Lung (tissue), 12 donors: ENCODE data around the gene PBX3. TPM values are rescaled to one million over a fixed set of nuclear protein-coding genes. Genes with fewer than 3 reads are reported as not detected.
A peak's percentile ranks its signal among the peaks of the same experiment; 100 is the strongest.

Experiments
- ATAC-seq: fragments of 200-7000 bp; cut with Tn5 transposase; one replicate; pipeline ENCODE4 v1.9.1; 2020; ENCODE audit warnings: moderate number of reproducible peaks; ENCODE audit not compliant: insufficient read depth, low FRiP score
- DNase-seq, 3 donors: peaks; one replicate each; pipeline ENCODE4 v3.0.0-alpha.2; 2013 to 2017
- H3K27ac ChIP-seq, 2 donors: one replicate each; pipeline ENCODE4 v1.5.1; 2013; ENCODE audit warnings: mild to moderate bottlenecking in 2 of 2, moderate library complexity in 2 of 2, control low read depth in 1 of 2, inconsistent platforms in 1 of 2, low read depth in 1 of 2, low read length in 1 of 2
- H3K27me3 ChIP-seq, 3 donors: one replicate each; pipeline ENCODE4 v1.5.1; 2013; ENCODE audit warnings: low read length in 2 of 3; ENCODE audit not compliant: control insufficient read depth in 3 of 3, insufficient read depth in 3 of 3
- H3K36me3 ChIP-seq, 4 donors: one replicate each; pipeline ENCODE4 v1.5.1; 2013; ENCODE audit warnings: low read length in 4 of 4, mild to moderate bottlenecking in 1 of 4, moderate library complexity in 1 of 4; ENCODE audit not compliant: control insufficient read depth in 4 of 4, insufficient read depth in 4 of 4
- H3K4me1 ChIP-seq, 5 donors: one replicate each; pipeline ENCODE4 v1.5.1; 2013; ENCODE audit warnings: low read length in 5 of 5, mild to moderate bottlenecking in 2 of 5, moderate library complexity in 1 of 5; ENCODE audit not compliant: control insufficient read depth in 5 of 5, insufficient read depth in 5 of 5
- H3K4me3 ChIP-seq: one replicate; pipeline ENCODE4 v1.5.1; 2013; ENCODE audit warnings: mild to moderate bottlenecking, control low read depth, moderate library complexity
- H3K9ac ChIP-seq, 2 donors: one replicate each; pipeline ENCODE4 v1.5.1; 2013; ENCODE audit warnings: low read length in 2 of 2, control low read depth in 1 of 2; ENCODE audit not compliant: insufficient read depth in 1 of 2
- H3K9me3 ChIP-seq, 4 donors: one replicate each; pipeline ENCODE4 v1.5.1; 2013; ENCODE audit warnings: low read length in 3 of 4, mild to moderate bottlenecking in 1 of 4, moderate library complexity in 1 of 4; ENCODE audit not compliant: control insufficient read depth in 4 of 4, insufficient read depth in 3 of 4
- CTCF ChIP-seq: IDR thresholded peaks from 2 replicates; pipeline ENCODE4 v1.5.1; 2012; ENCODE audit warnings: mild to moderate bottlenecking; ENCODE audit errors: control extremely low read depth, extremely low read depth
- WGBS, 2 donors: extraction: QIAGEN DNeasy Blood & Tissue Kit; methylation state at CpG; one replicate each; pipeline ENCODE4 v1.1.7; 2013; 5-methylcytosine and 5-hydroxymethylcytosine counted together
- polyA plus RNA-seq, 2 donors: library from polyadenylated mRNA; stranded (reverse); fragments of 200-250 nt; gene quantifications; one replicate each; pipeline ENCODE4 v1.2.1, GENCODE V29; 2013
- total RNA-seq, 2 donors: library from RNA; depleted of rRNA in 1 of 2; stranded (reverse); fragments of >200 nt in 1 of 2; gene quantifications; one replicate each; pipeline ENCODE4 v1.2.1, GENCODE V29; 2014 to 2021
- donor health status: control.
- donor health status: control.
- donor health status: Bipolar disorder and iron deficiency.
- donor health status: healthy.
- donor health status: DM: yes; HTN: yes; CAD: no.

Gene PBX3
- total and polyA plus RNA-seq, 4 donors, result 8.6 to 60.4 (median 26.4) TPM

GRCh38 chr9:125889112-125889475 is 141.9 kb downstream of the PBX3 start:
- ATAC-seq (peak; percentile 71), DNase-seq (peak in 2 of 3 donors; percentile 27 to 59)
- 17% methylated on average over 21 of the region's 21 CpGs for WGBS, 2 donors
- H3K4me1 ChIP-seq, result peaks cover 0 to 65% (median 13%) of the 10 kb centered on the region in 5 donors
- no peaks in the 10 kb centered on the region for H3K9me3 ChIP-seq
- H3K4me3 ChIP-seq, result peak overlapping the region; percentile 40
- no peaks in the 10 kb centered on the region for H3K36me3 ChIP-seq
- TF ChIP-seq CTCF, result no peak
- peak overlapping the region; percentile 42 to 81 for H3K9ac ChIP-seq
- H3K27me3 ChIP-seq, result no peaks in the 10 kb centered on the region
- H3K27ac ChIP-seq, result peak overlapping the region in 1 of 2 donors; percentile 62

- Histone ChIP-seq H3K9ac (peak overlapping the region; percentile 50 to 86), H3K9me3 (no peaks in the 10 kb centered on the region), H3K27ac (peak overlapping the region in 1 of 2 donors; percentile 62), H3K36me3 (no peaks in the 10 kb centered on the region), H3K4me3 (peak overlapping the region; percentile 40), H3K4me1 (peaks cover 0 to 65% (median 13%) of the 10 kb centered on the region in 5 donors), H3K27me3 (no peaks in the 10 kb centered on the region)
- TF ChIP-seq CTCF, result no peak
- ATAC-seq, result peak; percentile 79
- WGBS, 2 donors, result 2 to 3% methylated on average over 54 to 71 of the region's 71 CpGs
- DNase-seq, result peak; percentile 57 to 78 (median 70)
Observed at GRCh38 chr9:125889476-125890419, 142.6 kb downstream of the PBX3 start.

- H3K4me1 ChIP-seq, result peaks cover 0 to 59% (median 7%) of the 10 kb centered on the region in 5 donors
- 68 to 79% methylated on average over 1 of the region's 1 CpG for WGBS, 2 donors
- DNase-seq (peak in 1 of 3 donors; percentile 37), ATAC-seq (no peak)
- peak overlapping the region in 1 of 2 donors; percentile 86 for H3K9ac ChIP-seq
- H3K36me3 ChIP-seq, result no peaks in the 10 kb centered on the region
- no peak overlapping the region for H3K27ac ChIP-seq
- no peaks in the 10 kb centered on the region for H3K27me3 ChIP-seq
- TF ChIP-seq CTCF, result no peak
- no peaks in the 10 kb centered on the region for H3K9me3 ChIP-seq
- H3K4me3 ChIP-seq, result no peak overlapping the region
Observed at GRCh38 chr9:125890826-125891225, 143.7 kb downstream of the PBX3 start.
